SK-N-MC (cell line): ENCODE measurements around the gene LINGO1.

Experiments
- DNase-seq: peaks from one replicate; pipeline ENCODE4 v3.0.0-alpha.2; 2011; ENCODE audit warnings: low read depth, low spot score
- H3K27ac ChIP-seq: fragments of 200-600 bp; sonication (generic); 2 replicates; pipeline ENCODE4 v1.5.1; 2016; ENCODE audit warnings: mixed run types
- H3K36me3 ChIP-seq: fragments of 200-600 bp; sonication (generic); 2 replicates; pipeline ENCODE4 v1.6.1; 2017; ENCODE audit warnings: antibody characterized with exemption, low read length, mixed read lengths; ENCODE audit not compliant: insufficient read depth
- H3K4me3 ChIP-seq: fragments of 200-600 bp; sonication (generic); 2 replicates; pipeline ENCODE4 v1.5.1; 2016
- H3K9ac ChIP-seq: fragments of 200-600 bp; sonication (generic); 2 replicates; pipeline ENCODE4 v1.8.0; 2017; ENCODE audit warnings: mixed run types, mixed read lengths; ENCODE audit not compliant: insufficient read length
- H3K9me3 ChIP-seq: fragments of 200-600 bp; sonication (generic); 2 replicates; pipeline ENCODE4 v1.6.1; 2017; ENCODE audit warnings: low read depth, mild to moderate bottlenecking, antibody characterized with exemption, low read length, moderate library complexity, mixed read lengths
- EZH2 ChIP-seq: fragments of 200-600 bp; sonication (generic); IDR thresholded peaks from one replicate; pipeline ENCODE4 v1.6.1; 2017; ENCODE audit warnings: antibody characterized with exemption
- FOXP2 ChIP-seq: optimal IDR thresholded peaks from 2 replicates; pipeline ENCODE3; 2011; ENCODE audit warnings: mild to moderate bottlenecking, moderate library complexity; ENCODE audit not compliant: insufficient read depth; ENCODE audit errors: extremely low read length, control extremely low read depth
- POLR2AphosphoS5 ChIP-seq: IDR thresholded peaks from 2 replicates; pipeline ENCODE4 v1.6.1; 2012; ENCODE audit warnings: mild to moderate bottlenecking, low read depth, low read length, borderline replicate concordance

LINGO1 gene

GRCh38 chr15:77579498-77580188, 53.1 kb downstream of the LINGO1 start:
- DNase-seq = no peak
- Histone ChIP-seq H3K9me3 (no peaks in the 10 kb centered on the region), H3K27ac (no peak overlapping the region), H3K4me3 (no peak overlapping the region), H3K36me3 (no peaks in the 10 kb centered on the region), H3K9ac (no peak overlapping the region)
- no peak for TF ChIP-seq EZH2
- TF ChIP-seq POLR2AphosphoS5 = no peak
- no peak for TF ChIP-seq FOXP2

GRCh38 chr15:77578641-77579372, 53.9 kb downstream of the LINGO1 start:
- DNase-seq = no peak

GRCh38 chr15:77577366-77577950, 55.3 kb downstream of the LINGO1 start:
- DNase-seq = no peak
- H3K36me3 ChIP-seq = no peaks in the 10 kb centered on the region
- TF ChIP-seq FOXP2 (no peak), POLR2AphosphoS5 (no peak), EZH2 (no peak)
- no peak overlapping the region for H3K4me3 ChIP-seq
- no peaks in the 10 kb centered on the region for H3K9me3 ChIP-seq
- H3K9ac ChIP-seq = no peak overlapping the region
- no peak overlapping the region for H3K27ac ChIP-seq

More at GRCh38 chr15:77578641-77579372, 53.9 kb downstream of the LINGO1 start:
- no peaks in the 10 kb centered on the region for H3K36me3 ChIP-seq
- TF ChIP-seq FOXP2 (no peak), EZH2 (no peak), POLR2AphosphoS5 (no peak)
- H3K9me3 ChIP-seq = no peaks in the 10 kb centered on the region
- no peak overlapping the region for H3K27ac ChIP-seq
- no peak overlapping the region for H3K9ac ChIP-seq
- no peak overlapping the region for H3K4me3 ChIP-seq

- no peaks in the 10 kb centered on the region for H3K9me3 ChIP-seq
- no peaks in the 10 kb centered on the region for H3K36me3 ChIP-seq
- H3K27ac ChIP-seq = no peak overlapping the region
- no peak for DNase-seq
- TF ChIP-seq EZH2 = no peak
- no peak for TF ChIP-seq FOXP2
- TF ChIP-seq POLR2AphosphoS5 = no peak
- no peak overlapping the region for H3K9ac ChIP-seq
- no peak overlapping the region for H3K4me3 ChIP-seq
Observed at GRCh38 chr15:77576538-77576937, 56.2 kb downstream of the LINGO1 start.

- Histone ChIP-seq H3K27ac (no peak overlapping the region), H3K9ac (no peak overlapping the region), H3K4me3 (no peak overlapping the region), H3K36me3 (no peaks in the 10 kb centered on the region), H3K9me3 (no peaks in the 10 kb centered on the region)
- DNase-seq = no peak
- TF ChIP-seq POLR2AphosphoS5 (no peak), FOXP2 (no peak)
Observed at GRCh38 chr15:77575203-77575934, 57.3 kb downstream of the LINGO1 start.

- Histone ChIP-seq H3K4me3 (no peak overlapping the region), H3K9ac (no peak overlapping the region), H3K36me3 (no peaks in the 10 kb centered on the region), H3K27ac (no peak overlapping the region), H3K9me3 (no peaks in the 10 kb centered on the region)
- DNase-seq = no peak
- no peak for TF ChIP-seq FOXP2
- no peak for TF ChIP-seq POLR2AphosphoS5
- TF ChIP-seq EZH2 = no peak
Observed at GRCh38 chr15:77574521-77575202, 58.0 kb downstream of the LINGO1 start.

GRCh38 chr15:77573802-77574201, 58.9 kb downstream of the LINGO1 start:
- H3K4me3 ChIP-seq = no peak overlapping the region
- TF ChIP-seq FOXP2 (no peak), EZH2 (no peak), POLR2AphosphoS5 (no peak)
- H3K36me3 ChIP-seq = no peaks in the 10 kb centered on the region
- no peak overlapping the region for H3K27ac ChIP-seq
- no peaks in the 10 kb centered on the region for H3K9me3 ChIP-seq
- H3K9ac ChIP-seq = no peak overlapping the region
- no peak for DNase-seq

- Histone ChIP-seq H3K9me3 (no peaks in the 10 kb centered on the region), H3K9ac (no peak overlapping the region), H3K36me3 (no peaks in the 10 kb centered on the region), H3K4me3 (no peak overlapping the region), H3K27ac (no peak overlapping the region)
- no peak for TF ChIP-seq POLR2AphosphoS5
- no peak for TF ChIP-seq FOXP2
- no peak for TF ChIP-seq EZH2
- no peak for DNase-seq
Observed at GRCh38 chr15:77572186-77572585, 60.5 kb downstream of the LINGO1 start.
